HepG2 (cell line): ENCODE measurements around the gene SAMD4A. TPM values are rescaled to one million over a fixed set of nuclear protein-coding genes. Genes with fewer than 3 reads are reported as not detected.

Experiments
- ATAC-seq: fragments of 200-7000 bp; cut with Tn5 transposase; 3 replicates; pipeline ENCODE4 v1.9.1; 2020; ENCODE audit warnings: mild to moderate bottlenecking, moderate library complexity
- BruUV-seq: library from RNA; stranded (reverse); fragments of 400-500 nt; replicated peaks from 2 replicates; lab custom pipeline; 2021; lab: Mats Ljungman, UMichigan
- CTCF ChIA-PET: fragments of 300-600 bp; formaldehyde crosslinking; extraction: SDS; loops from one replicate; lab custom pipeline; 2021; ENCODE audit warnings: low total read pairs, inconsistent platforms, low intra/inter-chr PET ratio; lab: Yijun Ruan, JAX
- POLR2A ChIA-PET: fragments of 350-600 bp; sonication (Branson Sonifier 250); formaldehyde crosslinking; loops from one replicate; lab custom pipeline; 2020; ENCODE audit warnings: antibody characterized with exemption, inconsistent platforms; lab: Yijun Ruan, JAX
- DNase-seq: peaks from one replicate; pipeline ENCODE4 v3.0.0-alpha.2; 2015; ENCODE audit warnings: low spot score
- FAIRE-seq: peaks from 3 replicates; lab custom pipeline; 2011; peaks lifted over from hg19 to GRCh38; lab: Jason Lieb, UNC
- H2AFZ ChIP-seq: one replicate; pipeline ENCODE4 v1.6.1; 2011; ENCODE audit warnings: low read length, inconsistent platforms
- H3K27ac ChIP-seq: fragments of 300-600 bp; 3 replicates; pipeline ENCODE4 v1.8.0; 2011; ENCODE audit warnings: mixed run types, mild to moderate bottlenecking, mixed read lengths, low read length, inconsistent platforms; ENCODE audit not compliant: insufficient read depth; ENCODE audit errors: extremely low read length
- H3K27me3 ChIP-seq, 2 experiments: fragments of 200-600 bp in 1 of 2; 2 replicates in 1 of 2; 3 replicates in 1 of 2; pipeline versions ENCODE4 v1.6.0 to v1.8.0; 2011; ENCODE audit warnings: low read length in 2 of 2, mild to moderate bottlenecking in 2 of 2, moderate library complexity in 2 of 2, inconsistent platforms in 1 of 2; ENCODE audit not compliant: insufficient read depth in 2 of 2, control insufficient read depth in 1 of 2
- H3K36me3 ChIP-seq, 2 experiments: fragments of 200-600 bp in 1 of 2; replicated peaks in 1 of 2; 2 replicates in 1 of 2; 3 replicates in 1 of 2; pipeline versions ENCODE4 v1.5.1 to v1.8.0; 2011; ENCODE audit warnings: low read length in 2 of 2, inconsistent platforms in 1 of 2; ENCODE audit not compliant: insufficient read depth in 2 of 2, control insufficient read depth in 1 of 2
- H3K4me1 ChIP-seq: 2 replicates; pipeline ENCODE4 v1.5.1; 2012; ENCODE audit warnings: low read length, inconsistent platforms; ENCODE audit not compliant: insufficient read depth
- H3K4me2 ChIP-seq: 2 replicates; pipeline ENCODE4 v1.6.0; 2011; ENCODE audit warnings: low read depth, low read length, inconsistent platforms
- H3K4me3 ChIP-seq, 3 experiments: fragments of 200-600 bp in 1 of 3; sonication (generic), shearing (Covaris generic) in 1 of 3; replicated peaks in 1 of 3; 2 replicates each; pipeline ENCODE4 v1.5.1; 2011 to 2016; ENCODE audit warnings: low read length in 3 of 3, inconsistent platforms in 2 of 3, low read depth in 2 of 3, mild to moderate bottlenecking in 2 of 3, control low read depth in 1 of 3, mixed read lengths in 1 of 3; ENCODE audit not compliant: insufficient read depth in 1 of 3
- H3K79me2 ChIP-seq: one replicate; pipeline ENCODE4 v1.6.1; 2011; ENCODE audit warnings: low read length, inconsistent platforms; ENCODE audit not compliant: insufficient read depth
- H3K9ac ChIP-seq: 2 replicates; pipeline ENCODE4 v1.6.0; 2011; ENCODE audit warnings: mild to moderate bottlenecking, low read depth, low read length, inconsistent platforms; ENCODE audit not compliant: insufficient read depth
- H3K9me3 ChIP-seq: 2 replicates; pipeline ENCODE4 v1.5.1; 2012; ENCODE audit warnings: mild to moderate bottlenecking, low read length
- H4K20me1 ChIP-seq: 2 replicates; pipeline ENCODE4 v1.6.0; 2011; ENCODE audit warnings: inconsistent platforms, mild to moderate bottlenecking, low read length, moderate library complexity; ENCODE audit not compliant: insufficient read depth
- ATF7 ChIP-seq, 2 experiments: fragments of 450-650 bp in 1 of 2; sonication (generic) in 1 of 2; formaldehyde crosslinking in 1 of 2; IDR thresholded peaks; 2 replicates each; pipeline versions ENCODE4 v1.4.0 to v1.6.1; 2016 to 2020; ENCODE audit warnings: antibody characterized with exemption in 1 of 2, mild to moderate bottlenecking in 1 of 2, missing genetic modification reagents in 1 of 2
- BCL6 ChIP-seq: IDR thresholded peaks from 2 replicates; pipeline ENCODE4 v1.6.1; 2016; ENCODE audit warnings: missing genetic modification reagents, missing compliant biosample characterization
- CEBPG ChIP-seq: IDR thresholded peaks from 2 replicates; pipeline ENCODE4 v1.6.1; 2016
- ERF ChIP-seq: IDR thresholded peaks from 2 replicates; pipeline ENCODE4 v1.6.1; 2018; ENCODE audit warnings: missing biosample characterization, missing genetic modification reagents
- JUNB ChIP-seq: sonication (generic); formaldehyde crosslinking; IDR thresholded peaks from 2 replicates; pipeline ENCODE4 v1.8.0; 2022; ENCODE audit warnings: missing genetic modification reagents, mild to moderate bottlenecking, borderline replicate concordance
- SOX6 ChIP-seq, 2 experiments: fragments of 450-650 bp in 1 of 2; sonication (generic) in 1 of 2; formaldehyde crosslinking in 1 of 2; IDR thresholded peaks; 2 replicates each; pipeline versions ENCODE4 v1.4.0 to v1.6.1; 2017 to 2020; ENCODE audit warnings: antibody characterized with exemption in 1 of 2, mild to moderate bottlenecking in 1 of 2, missing genetic modification reagents in 1 of 2
- ZFP36 ChIP-seq: fragments of 150-350 bp; IDR thresholded peaks from 2 replicates; pipeline ENCODE4 v1.6.1; 2018; ENCODE audit warnings: borderline replicate concordance, low read length, low read depth; ENCODE audit not compliant: partially characterized antibody
- ZNF792 ChIP-seq: IDR thresholded peaks from 2 replicates; pipeline ENCODE4 v1.6.1; 2016
- WGBS: methylation state at CpG from one replicate; pipeline ENCODE4 v1.1.6; 2017; ENCODE audit warnings: low lambda C conversion rate; 5-methylcytosine and 5-hydroxymethylcytosine counted together
- in situ Hi-C: cut with HindIII; loops from 2 replicates; pipeline ENCODE4 v1.10.0; 2017; ENCODE audit warnings: low pct_unique_long_range_greater_than_20kb; ENCODE audit not compliant: extremely low pct_ligation_motif_present
- intact Hi-C: fragments of 100-400 bp; cut with micrococcal nuclease; formaldehyde crosslinking; loops from one replicate; pipeline ENCODE4 v1.10.0; 2022; ENCODE audit not compliant: unreplicated experiment
- polyA plus RNA-seq, 8 experiments: library from polyadenylated mRNA; depleted of rRNA in 3 of 8; stranded (reverse) in 7 of 8; unstranded in 1 of 8; fragments of >200 nt; fragmentation: Illumina TruSeq in 4 of 8; extraction: Trizol in 4 of 8; gene quantifications; 2 replicates each; pipeline versions ENCODE4 v1.2.1 to v1.2.3, GENCODE V29; 2011 to 2016; ENCODE audit warnings: low read depth in 4 of 8, missing spikeins in 1 of 8, mixed read lengths in 1 of 8; ENCODE audit not compliant: insufficient read depth in 1 of 8
- total RNA-seq, 5 experiments: library from RNA; depleted of rRNA; stranded (reverse); fragments of >200 nt; fragmentation: Illumina TruSeq; extraction: Trizol; gene quantifications; 2 replicates each; pipeline ENCODE4 v1.2.3, GENCODE V29; 2016; ENCODE audit warnings: low read depth in 1 of 5
- TF ChIP-seq, protein P1 (sequence below): sonication (generic); formaldehyde crosslinking; IDR thresholded peaks from 2 replicates; pipeline ENCODE4 v1.4.0; 2020; ENCODE audit warnings: missing genetic modification reagents
- TF ChIP-seq, protein P2 (sequence below): IDR thresholded peaks from 2 replicates; pipeline ENCODE4 v1.4.0; 2020; ENCODE audit warnings: mild to moderate bottlenecking, missing genetic modification reagents
- TF ChIP-seq, protein P3 (sequence below): sonication (generic); formaldehyde crosslinking; conservative IDR thresholded peaks from 2 replicates; pipeline ENCODE4 v1.4.0; 2020; ENCODE audit warnings: missing genetic modification reagents
- TF ChIP-seq, protein P4 (sequence below), 2 experiments: fragments of 450-650 bp in 1 of 2; sonication (generic) in 1 of 2; formaldehyde crosslinking; IDR thresholded peaks; 2 replicates each; pipeline versions ENCODE4 v1.5.0 to v1.8.0; 2020 to 2022; ENCODE audit warnings: mild to moderate bottlenecking in 1 of 2, missing genetic modification reagents in 1 of 2
- TF ChIP-seq, protein P5 (sequence below): sonication (generic); formaldehyde crosslinking; conservative IDR thresholded peaks from 2 replicates; pipeline ENCODE4 v1.4.0; 2020; ENCODE audit warnings: mild to moderate bottlenecking, missing genetic modification reagents, moderate library complexity

SAMD4A gene
- total and polyA plus RNA-seq, 2 of the 13 experiments (the other 11 are each of a cell fraction or from before 2014, with no cell fraction given), result 11.8 to 13.0 TPM

DNA sequence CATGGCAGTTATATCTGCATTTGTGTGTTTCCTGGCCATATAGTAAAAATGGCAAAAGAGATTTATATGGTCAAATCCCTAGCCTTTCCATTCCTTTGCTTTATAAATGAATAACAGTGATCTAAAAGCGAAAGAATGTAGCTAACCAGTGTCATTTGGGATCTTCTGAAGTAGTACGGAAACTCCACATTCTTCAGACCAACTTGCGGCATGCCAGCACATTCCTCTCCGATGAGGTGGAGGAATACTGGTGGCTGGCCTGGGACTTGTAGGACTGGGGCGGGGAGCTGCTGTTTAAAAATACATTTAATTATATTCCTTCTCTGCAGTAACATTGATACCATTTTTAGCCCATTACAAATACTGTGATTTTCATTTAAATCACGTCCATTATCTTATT lies 85.3 kb downstream of the SAMD4A start:
- Histone ChIP-seq H3K9ac (peak overlapping the region; percentile 64), H3K79me2 (peaks cover 73% of the 10 kb centered on the region), H3K4me3 (peak overlapping the region in 1 of 3 experiments; percentile 6; a peak in 1 of 6 replicates), H3K4me2 (peak overlapping the region; percentile 73), H3K9me3 (no peaks in the 10 kb centered on the region), H3K27ac (peak overlapping the region; percentile 82), H4K20me1 (no peaks in the 10 kb centered on the region), H3K4me1 (peaks cover 99% of the 10 kb centered on the region), H3K36me3 (no peaks in the 10 kb centered on the region), H3K27me3 (no peaks in the 10 kb centered on the region), H2AFZ (no peak overlapping the region)
- peak; percentile 91 for DNase-seq
- peak; percentile 60 for FAIRE-seq
- ATAC-seq, result peak; percentile 85
- in situ Hi-C loops, result loop anchor here (5.0 kb wide), 1 partner anchor 85 kb away; the partner anchor contains the start of gene SAMD4A
- POLR2A ChIA-PET, result interaction anchor here (1.1 to 5.2 kb wide), 3 partner anchors 9 to 285 kb away, joined by 3 to 35 read pairs (median 32); partner anchors contain the start of gene SAMD4A
- CTCF ChIA-PET, result no interaction called here
- 28% methylated on average over 6 of the region's 6 CpGs for WGBS
- no TSS peak for BruUV-seq
- intact Hi-C loops, result loop anchor here (1.0 to 5.0 kb wide), 2 partner anchors 9 to 85 kb away; partner anchors contain the start of gene SAMD4A
- TF ChIP-seq, protein P1, sequence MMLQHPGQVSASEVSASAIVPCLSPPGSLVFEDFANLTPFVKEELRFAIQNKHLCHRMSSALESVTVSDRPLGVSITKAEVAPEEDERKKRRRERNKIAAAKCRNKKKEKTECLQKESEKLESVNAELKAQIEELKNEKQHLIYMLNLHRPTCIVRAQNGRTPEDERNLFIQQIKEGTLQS (CRISPR knock-in tag), result peak; percentile 77; the same call in 1 of the 2 replicates
- TF ChIP-seq, protein P2, sequence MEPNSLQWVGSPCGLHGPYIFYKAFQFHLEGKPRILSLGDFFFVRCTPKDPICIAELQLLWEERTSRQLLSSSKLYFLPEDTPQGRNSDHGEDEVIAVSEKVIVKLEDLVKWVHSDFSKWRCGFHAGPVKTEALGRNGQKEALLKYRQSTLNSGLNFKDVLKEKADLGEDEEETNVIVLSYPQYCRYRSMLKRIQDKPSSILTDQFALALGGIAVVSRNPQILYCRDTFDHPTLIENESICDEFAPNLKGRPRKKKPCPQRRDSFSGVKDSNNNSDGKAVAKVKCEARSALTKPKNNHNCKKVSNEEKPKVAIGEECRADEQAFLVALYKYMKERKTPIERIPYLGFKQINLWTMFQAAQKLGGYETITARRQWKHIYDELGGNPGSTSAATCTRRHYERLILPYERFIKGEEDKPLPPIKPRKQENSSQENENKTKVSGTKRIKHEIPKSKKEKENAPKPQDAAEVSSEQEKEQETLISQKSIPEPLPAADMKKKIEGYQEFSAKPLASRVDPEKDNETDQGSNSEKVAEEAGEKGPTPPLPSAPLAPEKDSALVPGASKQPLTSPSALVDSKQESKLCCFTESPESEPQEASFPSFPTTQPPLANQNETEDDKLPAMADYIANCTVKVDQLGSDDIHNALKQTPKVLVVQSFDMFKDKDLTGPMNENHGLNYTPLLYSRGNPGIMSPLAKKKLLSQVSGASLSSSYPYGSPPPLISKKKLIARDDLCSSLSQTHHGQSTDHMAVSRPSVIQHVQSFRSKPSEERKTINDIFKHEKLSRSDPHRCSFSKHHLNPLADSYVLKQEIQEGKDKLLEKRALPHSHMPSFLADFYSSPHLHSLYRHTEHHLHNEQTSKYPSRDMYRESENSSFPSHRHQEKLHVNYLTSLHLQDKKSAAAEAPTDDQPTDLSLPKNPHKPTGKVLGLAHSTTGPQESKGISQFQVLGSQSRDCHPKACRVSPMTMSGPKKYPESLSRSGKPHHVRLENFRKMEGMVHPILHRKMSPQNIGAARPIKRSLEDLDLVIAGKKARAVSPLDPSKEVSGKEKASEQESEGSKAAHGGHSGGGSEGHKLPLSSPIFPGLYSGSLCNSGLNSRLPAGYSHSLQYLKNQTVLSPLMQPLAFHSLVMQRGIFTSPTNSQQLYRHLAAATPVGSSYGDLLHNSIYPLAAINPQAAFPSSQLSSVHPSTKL, result peak; percentile 88
- TF ChIP-seq ZNF792 (CRISPR knock-in tag), result 0 out of 2 replicates have a peak, but pooled peaks have one; percentile 31
- TF ChIP-seq, protein P3, sequence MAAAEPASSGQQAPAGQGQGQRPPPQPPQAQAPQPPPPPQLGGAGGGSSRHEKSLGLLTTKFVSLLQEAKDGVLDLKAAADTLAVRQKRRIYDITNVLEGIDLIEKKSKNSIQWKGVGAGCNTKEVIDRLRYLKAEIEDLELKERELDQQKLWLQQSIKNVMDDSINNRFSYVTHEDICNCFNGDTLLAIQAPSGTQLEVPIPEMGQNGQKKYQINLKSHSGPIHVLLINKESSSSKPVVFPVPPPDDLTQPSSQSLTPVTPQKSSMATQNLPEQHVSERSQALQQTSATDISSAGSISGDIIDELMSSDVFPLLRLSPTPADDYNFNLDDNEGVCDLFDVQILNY (CRISPR knock-in tag), result no peak
- TF ChIP-seq JUNB, result peak; percentile 72; the same call in 1 of the 2 replicates
- TF ChIP-seq ZFP36, result no peak
- 0 out of 2 replicates have a peak, but pooled peaks have one; percentile 42 for TF ChIP-seq ERF (CRISPR knock-in tag)
- no peak for TF ChIP-seq SOX6 (IDR thresholded peaks at IDR 0.05)
- peak; percentile 15; the same call in 1 of the 2 replicates for TF ChIP-seq SOX6 (CRISPR knock-in tag; IDR thresholded peaks at IDR 0.05)
- TF ChIP-seq, protein P4, sequence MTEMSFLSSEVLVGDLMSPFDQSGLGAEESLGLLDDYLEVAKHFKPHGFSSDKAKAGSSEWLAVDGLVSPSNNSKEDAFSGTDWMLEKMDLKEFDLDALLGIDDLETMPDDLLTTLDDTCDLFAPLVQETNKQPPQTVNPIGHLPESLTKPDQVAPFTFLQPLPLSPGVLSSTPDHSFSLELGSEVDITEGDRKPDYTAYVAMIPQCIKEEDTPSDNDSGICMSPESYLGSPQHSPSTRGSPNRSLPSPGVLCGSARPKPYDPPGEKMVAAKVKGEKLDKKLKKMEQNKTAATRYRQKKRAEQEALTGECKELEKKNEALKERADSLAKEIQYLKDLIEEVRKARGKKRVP (CRISPR knock-in tag; IDR thresholded peaks at IDR 0.05), result 0 out of 4 replicates have a peak, but pooled peaks of 1 of the 2 experiments have one; percentile 14
- TF ChIP-seq, protein P5, sequence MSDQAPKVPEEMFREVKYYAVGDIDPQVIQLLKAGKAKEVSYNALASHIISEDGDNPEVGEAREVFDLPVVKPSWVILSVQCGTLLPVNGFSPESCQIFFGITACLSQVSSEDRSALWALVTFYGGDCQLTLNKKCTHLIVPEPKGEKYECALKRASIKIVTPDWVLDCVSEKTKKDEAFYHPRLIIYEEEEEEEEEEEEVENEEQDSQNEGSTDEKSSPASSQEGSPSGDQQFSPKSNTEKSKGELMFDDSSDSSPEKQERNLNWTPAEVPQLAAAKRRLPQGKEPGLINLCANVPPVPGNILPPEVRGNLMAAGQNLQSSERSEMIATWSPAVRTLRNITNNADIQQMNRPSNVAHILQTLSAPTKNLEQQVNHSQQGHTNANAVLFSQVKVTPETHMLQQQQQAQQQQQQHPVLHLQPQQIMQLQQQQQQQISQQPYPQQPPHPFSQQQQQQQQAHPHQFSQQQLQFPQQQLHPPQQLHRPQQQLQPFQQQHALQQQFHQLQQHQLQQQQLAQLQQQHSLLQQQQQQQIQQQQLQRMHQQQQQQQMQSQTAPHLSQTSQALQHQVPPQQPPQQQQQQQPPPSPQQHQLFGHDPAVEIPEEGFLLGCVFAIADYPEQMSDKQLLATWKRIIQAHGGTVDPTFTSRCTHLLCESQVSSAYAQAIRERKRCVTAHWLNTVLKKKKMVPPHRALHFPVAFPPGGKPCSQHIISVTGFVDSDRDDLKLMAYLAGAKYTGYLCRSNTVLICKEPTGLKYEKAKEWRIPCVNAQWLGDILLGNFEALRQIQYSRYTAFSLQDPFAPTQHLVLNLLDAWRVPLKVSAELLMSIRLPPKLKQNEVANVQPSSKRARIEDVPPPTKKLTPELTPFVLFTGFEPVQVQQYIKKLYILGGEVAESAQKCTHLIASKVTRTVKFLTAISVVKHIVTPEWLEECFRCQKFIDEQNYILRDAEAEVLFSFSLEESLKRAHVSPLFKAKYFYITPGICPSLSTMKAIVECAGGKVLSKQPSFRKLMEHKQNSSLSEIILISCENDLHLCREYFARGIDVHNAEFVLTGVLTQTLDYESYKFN, result peak; percentile 42; the same call in 1 of the 2 replicates
- TF ChIP-seq ATF7 (IDR thresholded peaks at IDR 0.05), result 0 out of 2 replicates have a peak, but pooled peaks have one; percentile 20
- peak; percentile 92; the same call in 1 of the 2 replicates for TF ChIP-seq ATF7 (CRISPR knock-in tag; IDR thresholded peaks at IDR 0.05)
- TF ChIP-seq BCL6 (CRISPR knock-in tag), result peak; percentile 59
- TF ChIP-seq CEBPG (CRISPR knock-in tag), result peak; percentile 38
